ENCODE data around the gene FLOT1. TPM values are rescaled to one million over a fixed set of nuclear protein-coding genes. Genes with fewer than 3 reads are reported as not detected.

FLOT1 gene
- total and polyA plus RNA-seq, 9 of the 15 experiments (the other 6 are each of a cell fraction or from before 2014, with no cell fraction given), result 11.7 to 149 (median 118) TPM

- TF ChIP-seq, protein P1, sequence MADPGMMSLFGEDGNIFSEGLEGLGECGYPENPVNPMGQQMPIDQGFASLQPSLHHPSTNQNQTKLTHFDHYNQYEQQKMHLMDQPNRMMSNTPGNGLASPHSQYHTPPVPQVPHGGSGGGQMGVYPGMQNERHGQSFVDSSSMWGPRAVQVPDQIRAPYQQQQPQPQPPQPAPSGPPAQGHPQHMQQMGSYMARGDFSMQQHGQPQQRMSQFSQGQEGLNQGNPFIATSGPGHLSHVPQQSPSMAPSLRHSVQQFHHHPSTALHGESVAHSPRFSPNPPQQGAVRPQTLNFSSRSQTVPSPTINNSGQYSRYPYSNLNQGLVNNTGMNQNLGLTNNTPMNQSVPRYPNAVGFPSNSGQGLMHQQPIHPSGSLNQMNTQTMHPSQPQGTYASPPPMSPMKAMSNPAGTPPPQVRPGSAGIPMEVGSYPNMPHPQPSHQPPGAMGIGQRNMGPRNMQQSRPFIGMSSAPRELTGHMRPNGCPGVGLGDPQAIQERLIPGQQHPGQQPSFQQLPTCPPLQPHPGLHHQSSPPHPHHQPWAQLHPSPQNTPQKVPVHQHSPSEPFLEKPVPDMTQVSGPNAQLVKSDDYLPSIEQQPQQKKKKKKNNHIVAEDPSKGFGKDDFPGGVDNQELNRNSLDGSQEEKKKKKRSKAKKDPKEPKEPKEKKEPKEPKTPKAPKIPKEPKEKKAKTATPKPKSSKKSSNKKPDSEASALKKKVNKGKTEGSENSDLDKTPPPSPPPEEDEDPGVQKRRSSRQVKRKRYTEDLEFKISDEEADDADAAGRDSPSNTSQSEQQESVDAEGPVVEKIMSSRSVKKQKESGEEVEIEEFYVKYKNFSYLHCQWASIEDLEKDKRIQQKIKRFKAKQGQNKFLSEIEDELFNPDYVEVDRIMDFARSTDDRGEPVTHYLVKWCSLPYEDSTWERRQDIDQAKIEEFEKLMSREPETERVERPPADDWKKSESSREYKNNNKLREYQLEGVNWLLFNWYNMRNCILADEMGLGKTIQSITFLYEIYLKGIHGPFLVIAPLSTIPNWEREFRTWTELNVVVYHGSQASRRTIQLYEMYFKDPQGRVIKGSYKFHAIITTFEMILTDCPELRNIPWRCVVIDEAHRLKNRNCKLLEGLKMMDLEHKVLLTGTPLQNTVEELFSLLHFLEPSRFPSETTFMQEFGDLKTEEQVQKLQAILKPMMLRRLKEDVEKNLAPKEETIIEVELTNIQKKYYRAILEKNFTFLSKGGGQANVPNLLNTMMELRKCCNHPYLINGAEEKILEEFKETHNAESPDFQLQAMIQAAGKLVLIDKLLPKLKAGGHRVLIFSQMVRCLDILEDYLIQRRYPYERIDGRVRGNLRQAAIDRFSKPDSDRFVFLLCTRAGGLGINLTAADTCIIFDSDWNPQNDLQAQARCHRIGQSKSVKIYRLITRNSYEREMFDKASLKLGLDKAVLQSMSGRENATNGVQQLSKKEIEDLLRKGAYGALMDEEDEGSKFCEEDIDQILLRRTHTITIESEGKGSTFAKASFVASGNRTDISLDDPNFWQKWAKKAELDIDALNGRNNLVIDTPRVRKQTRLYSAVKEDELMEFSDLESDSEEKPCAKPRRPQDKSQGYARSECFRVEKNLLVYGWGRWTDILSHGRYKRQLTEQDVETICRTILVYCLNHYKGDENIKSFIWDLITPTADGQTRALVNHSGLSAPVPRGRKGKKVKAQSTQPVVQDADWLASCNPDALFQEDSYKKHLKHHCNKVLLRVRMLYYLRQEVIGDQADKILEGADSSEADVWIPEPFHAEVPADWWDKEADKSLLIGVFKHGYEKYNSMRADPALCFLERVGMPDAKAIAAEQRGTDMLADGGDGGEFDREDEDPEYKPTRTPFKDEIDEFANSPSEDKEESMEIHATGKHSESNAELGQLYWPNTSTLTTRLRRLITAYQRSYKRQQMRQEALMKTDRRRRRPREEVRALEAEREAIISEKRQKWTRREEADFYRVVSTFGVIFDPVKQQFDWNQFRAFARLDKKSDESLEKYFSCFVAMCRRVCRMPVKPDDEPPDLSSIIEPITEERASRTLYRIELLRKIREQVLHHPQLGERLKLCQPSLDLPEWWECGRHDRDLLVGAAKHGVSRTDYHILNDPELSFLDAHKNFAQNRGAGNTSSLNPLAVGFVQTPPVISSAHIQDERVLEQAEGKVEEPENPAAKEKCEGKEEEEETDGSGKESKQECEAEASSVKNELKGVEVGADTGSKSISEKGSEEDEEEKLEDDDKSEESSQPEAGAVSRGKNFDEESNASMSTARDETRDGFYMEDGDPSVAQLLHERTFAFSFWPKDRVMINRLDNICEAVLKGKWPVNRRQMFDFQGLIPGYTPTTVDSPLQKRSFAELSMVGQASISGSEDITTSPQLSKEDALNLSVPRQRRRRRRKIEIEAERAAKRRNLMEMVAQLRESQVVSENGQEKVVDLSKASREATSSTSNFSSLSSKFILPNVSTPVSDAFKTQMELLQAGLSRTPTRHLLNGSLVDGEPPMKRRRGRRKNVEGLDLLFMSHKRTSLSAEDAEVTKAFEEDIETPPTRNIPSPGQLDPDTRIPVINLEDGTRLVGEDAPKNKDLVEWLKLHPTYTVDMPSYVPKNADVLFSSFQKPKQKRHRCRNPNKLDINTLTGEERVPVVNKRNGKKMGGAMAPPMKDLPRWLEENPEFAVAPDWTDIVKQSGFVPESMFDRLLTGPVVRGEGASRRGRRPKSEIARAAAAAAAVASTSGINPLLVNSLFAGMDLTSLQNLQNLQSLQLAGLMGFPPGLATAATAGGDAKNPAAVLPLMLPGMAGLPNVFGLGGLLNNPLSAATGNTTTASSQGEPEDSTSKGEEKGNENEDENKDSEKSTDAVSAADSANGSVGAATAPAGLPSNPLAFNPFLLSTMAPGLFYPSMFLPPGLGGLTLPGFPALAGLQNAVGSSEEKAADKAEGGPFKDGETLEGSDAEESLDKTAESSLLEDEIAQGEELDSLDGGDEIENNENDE (IDR thresholded peaks at IDR 0.05; ENCODE audit: low read depth, low read length), result no peak
- TF ChIP-seq MAFK (IDR thresholded peaks at IDR 0.05; ENCODE audit: low read length) (0 out of 2 replicates have a peak, but pooled peaks have one; percentile 6), NCOA2 (IDR thresholded peaks at IDR 0.05; ENCODE audit: partially characterized antibody in 2 of 2) (no peak), RHOXF2B (CRISPR knock-in tag; conservative IDR thresholded peaks at IDR 0.05) (no peak), POLR2A (conservative IDR thresholded peaks at IDR 0.05) (peak; percentile 54), CCAR2 (IDR thresholded peaks at IDR 0.05; ENCODE audit: low read depth, low read length) (no peak), THRAP3 (IDR thresholded peaks at IDR 0.05; ENCODE audit: borderline replicate concordance) (peak; percentile 87; the same call in 1 of the 2 replicates), ESRRA (IDR thresholded peaks at IDR 0.05; ENCODE audit: borderline replicate concordance, low read depth) (0 out of 2 replicates have a peak, but pooled peaks have one; percentile 35), FOXP4 (CRISPR knock-in tag; IDR thresholded peaks at IDR 0.05; ENCODE audit: borderline replicate concordance) (no peak), ZNF324 (CRISPR knock-in tag; IDR thresholded peaks at IDR 0.05) (no peak), NFIC (IDR thresholded peaks at IDR 0.05) (peak; percentile 43), RFX7 (CRISPR knock-in tag; IDR thresholded peaks at IDR 0.05) (0 out of 2 replicates have a peak, but pooled peaks have one; percentile 30)
- TF ChIP-seq, protein P2, sequence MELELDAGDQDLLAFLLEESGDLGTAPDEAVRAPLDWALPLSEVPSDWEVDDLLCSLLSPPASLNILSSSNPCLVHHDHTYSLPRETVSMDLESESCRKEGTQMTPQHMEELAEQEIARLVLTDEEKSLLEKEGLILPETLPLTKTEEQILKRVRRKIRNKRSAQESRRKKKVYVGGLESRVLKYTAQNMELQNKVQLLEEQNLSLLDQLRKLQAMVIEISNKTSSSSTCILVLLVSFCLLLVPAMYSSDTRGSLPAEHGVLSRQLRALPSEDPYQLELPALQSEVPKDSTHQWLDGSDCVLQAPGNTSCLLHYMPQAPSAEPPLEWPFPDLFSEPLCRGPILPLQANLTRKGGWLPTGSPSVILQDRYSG (tag; conservative IDR thresholded peaks at IDR 0.05; ENCODE audit: low read depth), result no peak
These were observed 20.0 kb downstream of the FLOT1 start (continued) for GRCh38 chr6:30722280-30723112.
